AG04450 (cell line): ENCODE measurements around the gene B4GALNT4. TPM values are rescaled to one million over a fixed set of nuclear protein-coding genes. Genes with fewer than 3 reads are reported as not detected.

Source experiments
- CTCF ChIA-PET: fragments of 300-600, 350-600 bp; formaldehyde crosslinking; extraction: SDS; loops from one replicate; lab custom pipeline; 2022; ENCODE audit warnings: antibody characterized with exemption, inconsistent platforms; lab: Charles Lee
- POLR2A ChIA-PET: fragments of 350-600 bp; formaldehyde crosslinking; extraction: SDS; loops from one replicate; lab custom pipeline; 2021; ENCODE audit warnings: antibody characterized with exemption, inconsistent platforms; lab: Yijun Ruan, JAX
- DNase-seq: peaks from one replicate; pipeline ENCODE4 v3.0.0-alpha.2; 2011; ENCODE audit warnings: low read depth, low spot score
- H3K27ac ChIP-seq: one replicate; pipeline ENCODE4 v1.5.1; 2012; ENCODE audit warnings: low read depth, low read length, control low read depth
- H3K27me3 ChIP-seq: one replicate; pipeline ENCODE4 v1.6.0; 2012; ENCODE audit warnings: low read length; ENCODE audit not compliant: control insufficient read depth, insufficient read depth
- H3K4me3 ChIP-seq: 2 replicates; pipeline ENCODE4 v1.5.1; 2011; ENCODE audit warnings: mild to moderate bottlenecking, low read depth, low read length, control low read depth
- H3K9me3 ChIP-seq: 2 replicates; pipeline ENCODE4 v1.5.1; 2012; ENCODE audit warnings: low read length; ENCODE audit not compliant: control insufficient read depth, insufficient read depth
- polyA plus RNA-seq: library from polyadenylated mRNA; depleted of rRNA; stranded (reverse); fragments of >200 nt; gene quantifications from 2 replicates; pipeline ENCODE4 v1.2.3, GENCODE V29; 2011
- TF ChIP-seq, protein P1 (sequence below): IDR thresholded peaks from 2 replicates; pipeline ENCODE4 v1.5.1; 2011; ENCODE audit warnings: low read depth, low read length, control low read depth, inconsistent platforms

B4GALNT4 gene
- polyA plus RNA-seq, 1 experiment: 7.8 TPM

DNA sequence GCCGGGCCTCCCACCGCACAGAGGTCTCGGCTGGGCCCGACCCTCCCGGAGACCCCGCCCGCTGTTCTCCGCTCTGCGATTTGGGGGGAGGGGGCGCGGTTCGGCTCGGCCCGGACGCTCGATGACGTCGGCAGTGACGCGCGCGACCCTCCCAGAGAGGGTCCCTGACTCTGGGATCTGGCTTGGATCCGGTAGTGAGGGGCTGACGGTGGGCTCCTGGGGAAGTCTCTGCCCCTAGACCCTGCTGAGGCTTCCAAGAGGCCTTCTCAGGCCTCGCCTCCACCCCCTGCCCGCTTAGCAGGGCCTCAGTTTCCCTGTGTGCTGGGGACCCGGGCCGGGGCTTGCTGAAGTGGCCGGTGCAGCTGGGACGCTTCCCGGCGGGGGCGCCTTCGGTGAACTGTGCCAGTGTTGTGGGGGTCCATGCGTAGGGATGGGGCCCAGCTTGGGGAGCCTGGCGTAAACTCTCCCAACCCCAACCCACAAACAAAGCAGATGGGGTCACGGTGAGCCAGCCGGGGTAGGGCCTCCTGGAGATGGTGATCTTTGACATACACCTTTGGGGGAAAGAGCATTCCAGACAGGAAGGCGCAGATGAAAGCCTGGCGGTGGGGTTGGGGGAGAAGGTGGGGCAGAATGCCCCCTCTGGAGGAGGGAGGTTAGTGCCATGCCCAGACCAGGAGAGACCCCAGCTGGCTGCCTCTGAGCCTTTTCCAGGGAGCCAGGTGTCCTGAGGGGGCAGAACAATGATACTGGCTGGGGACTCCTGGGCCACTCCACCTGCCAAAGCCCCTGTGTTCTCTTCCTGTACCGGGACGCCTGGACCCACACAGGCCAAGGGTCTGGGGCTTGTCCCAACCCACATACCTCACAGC lies 1.0 kb downstream of the B4GALNT4 start:
- H3K27me3 ChIP-seq: peaks cover 19% of the 10 kb centered on the region
- H3K27ac ChIP-seq: no peak overlapping the region
- ChIA-PET POLR2A (no interaction called here), CTCF (no interaction called here)
- DNase-seq: no peak
- H3K4me3 ChIP-seq: peak overlapping the region; percentile 64
- peaks cover 9% of the 10 kb centered on the region; the same call in 1 of the 2 replicates for H3K9me3 ChIP-seq
- TF ChIP-seq, protein P1, sequence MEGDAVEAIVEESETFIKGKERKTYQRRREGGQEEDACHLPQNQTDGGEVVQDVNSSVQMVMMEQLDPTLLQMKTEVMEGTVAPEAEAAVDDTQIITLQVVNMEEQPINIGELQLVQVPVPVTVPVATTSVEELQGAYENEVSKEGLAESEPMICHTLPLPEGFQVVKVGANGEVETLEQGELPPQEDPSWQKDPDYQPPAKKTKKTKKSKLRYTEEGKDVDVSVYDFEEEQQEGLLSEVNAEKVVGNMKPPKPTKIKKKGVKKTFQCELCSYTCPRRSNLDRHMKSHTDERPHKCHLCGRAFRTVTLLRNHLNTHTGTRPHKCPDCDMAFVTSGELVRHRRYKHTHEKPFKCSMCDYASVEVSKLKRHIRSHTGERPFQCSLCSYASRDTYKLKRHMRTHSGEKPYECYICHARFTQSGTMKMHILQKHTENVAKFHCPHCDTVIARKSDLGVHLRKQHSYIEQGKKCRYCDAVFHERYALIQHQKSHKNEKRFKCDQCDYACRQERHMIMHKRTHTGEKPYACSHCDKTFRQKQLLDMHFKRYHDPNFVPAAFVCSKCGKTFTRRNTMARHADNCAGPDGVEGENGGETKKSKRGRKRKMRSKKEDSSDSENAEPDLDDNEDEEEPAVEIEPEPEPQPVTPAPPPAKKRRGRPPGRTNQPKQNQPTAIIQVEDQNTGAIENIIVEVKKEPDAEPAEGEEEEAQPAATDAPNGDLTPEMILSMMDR: no peak

DNA sequence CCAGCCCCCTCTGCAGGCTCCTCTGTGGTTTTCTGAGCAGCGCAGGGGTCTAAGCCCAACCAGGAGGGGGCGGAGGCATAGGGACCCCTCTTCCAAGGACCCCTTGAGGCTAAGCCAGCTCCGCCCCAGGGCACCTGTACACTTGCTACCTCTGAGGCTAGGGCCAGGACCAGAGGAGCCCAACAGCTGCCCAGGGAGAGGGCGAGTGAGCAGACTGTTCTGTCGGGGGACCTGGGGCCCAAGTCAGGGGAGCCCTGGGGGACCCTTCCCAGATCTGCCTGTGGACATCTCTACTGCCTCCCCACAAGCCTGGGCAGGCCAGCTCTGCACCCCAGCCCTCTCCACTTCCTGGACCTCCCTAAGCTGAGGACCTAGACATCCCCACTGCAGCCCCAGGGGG lies 1.8 kb downstream of the B4GALNT4 start:
- DNase-seq: no peak
- TF ChIP-seq, protein P1: no peak
- H3K27me3 ChIP-seq: peaks cover 16% of the 10 kb centered on the region
- ChIA-PET CTCF (interaction anchor here (1.0 kb wide), 1 partner anchor 53 kb away, joined by 3 read pairs; no protein-coding TSS in a partner anchor), POLR2A (no interaction called here)
- peaks cover 16% of the 10 kb centered on the region; the same call in 1 of the 2 replicates for H3K9me3 ChIP-seq
- no peak overlapping the region for H3K27ac ChIP-seq
- peak overlapping the region; percentile 64; the same call in 1 of the 2 replicates for H3K4me3 ChIP-seq

DNA sequence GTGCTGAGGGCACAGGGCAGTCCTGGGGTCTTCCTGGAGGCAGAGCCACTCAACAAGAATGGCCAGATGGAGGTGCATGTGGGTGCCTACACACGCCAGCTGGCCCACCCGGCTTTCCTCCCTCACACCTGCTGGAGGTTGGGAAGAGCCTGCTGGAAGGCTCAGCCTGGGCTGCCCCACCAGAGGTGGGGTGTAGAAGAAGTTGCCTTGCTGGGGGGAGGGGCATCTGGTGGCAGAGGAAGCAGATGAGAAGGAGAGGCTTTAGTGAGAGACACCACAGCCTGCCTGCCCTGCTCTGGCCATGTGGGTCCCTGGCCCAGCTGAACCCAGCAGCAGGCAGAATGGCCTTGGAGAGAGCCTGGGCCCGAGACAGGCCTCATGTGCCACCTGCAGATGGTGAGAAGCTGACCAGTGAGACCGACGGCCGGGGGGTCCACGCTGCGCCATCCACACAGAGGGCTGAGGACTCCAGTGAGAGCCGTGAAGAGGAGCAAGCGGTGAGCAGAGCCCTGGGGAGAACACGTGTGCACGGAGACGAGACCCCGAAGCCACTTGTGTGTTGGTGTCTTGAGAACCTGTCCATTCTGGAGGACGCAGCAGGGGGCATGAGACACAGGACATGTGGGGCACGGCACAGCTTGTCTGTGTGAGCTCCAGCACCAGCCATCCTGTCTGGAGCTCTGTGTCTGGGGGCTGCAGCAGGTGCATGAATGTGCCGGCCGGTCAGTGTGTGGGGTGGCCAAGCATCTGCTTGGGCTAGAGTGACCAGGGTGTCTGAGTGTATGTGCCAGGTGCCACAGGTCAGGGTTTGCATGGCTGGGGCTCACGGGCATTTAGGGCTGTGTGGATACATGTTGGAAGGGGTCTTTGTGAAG lies 2.7 kb downstream of the B4GALNT4 start:
- Histone ChIP-seq H3K9me3 (peaks cover 16% of the 10 kb centered on the region; the same call in 1 of the 2 replicates), H3K27ac (no peak overlapping the region), H3K4me3 (no peak overlapping the region), H3K27me3 (peaks cover 15% of the 10 kb centered on the region)
- DNase-seq: no peak
- TF ChIP-seq, protein P1: no peak
- ChIA-PET CTCF (interaction anchor here (0.7 to 1.0 kb wide), 2 partner anchors 8 to 54 kb away, joined by 3 to 5 read pairs; no protein-coding TSS in a partner anchor), POLR2A (no interaction called here)

GRCh38 chr11:372809-373715 lies 3.8 kb downstream of the B4GALNT4 start:
- CTCF ChIA-PET: interaction anchor here (0.7 kb wide), 1 partner anchor 9 kb away, joined by 5 read pairs; no protein-coding TSS in a partner anchor
- POLR2A ChIA-PET: no interaction called here
- Histone ChIP-seq H3K4me3 (no peak overlapping the region), H3K27ac (no peak overlapping the region), H3K9me3 (peaks cover 16% of the 10 kb centered on the region; the same call in 1 of the 2 replicates), H3K27me3 (peaks cover 9% of the 10 kb centered on the region)
- TF ChIP-seq, protein P1: no peak
- no peak for DNase-seq
